ENCODE data around the gene CP.
"Not testable (repeated sequence)": the region's sequence is repeated elsewhere in the genome, so short reads cannot be mapped to it uniquely, and the experiment has no call there.

CP gene

DNA sequence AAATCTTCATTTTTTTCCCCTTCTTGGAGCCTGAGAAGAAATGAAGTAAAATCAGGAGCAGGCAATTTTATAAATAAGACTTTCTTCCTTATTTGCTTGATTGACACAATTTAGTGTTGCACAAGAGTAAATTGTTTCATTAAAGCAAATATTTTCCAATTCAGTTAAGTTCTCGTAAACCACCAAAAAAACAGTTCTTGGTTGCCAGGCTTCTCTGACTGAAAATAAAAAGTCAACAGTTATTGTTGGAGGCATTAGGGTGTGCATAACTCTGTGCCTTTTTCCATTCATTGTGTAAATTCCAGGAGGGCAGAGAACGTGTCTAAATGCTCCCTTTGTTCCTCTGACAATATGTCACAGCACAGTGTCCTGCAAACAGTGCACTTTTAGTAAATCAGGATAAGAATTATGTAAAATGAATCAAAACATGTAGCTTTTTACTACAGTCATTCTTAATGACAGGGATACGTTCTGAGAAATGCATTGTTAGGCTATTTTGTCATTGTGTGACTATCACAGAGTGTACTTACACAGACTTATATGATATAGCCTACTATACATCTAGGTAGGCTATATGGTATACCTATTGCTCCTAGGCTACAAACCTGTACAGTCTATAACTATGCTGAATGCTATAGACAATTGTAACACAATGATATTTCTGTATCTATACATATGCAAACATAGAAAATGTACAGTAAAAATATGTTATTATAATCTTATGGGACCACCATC, at the start of gene CP:
Gene CP, minus strand, starts transcription at position 47 of the 735 bp plus-strand sequence. Its CDS starts 37 bp downstream, at position 10.
- no peak for DNase-seq (ENCODE audit: low spot score)

DNA sequence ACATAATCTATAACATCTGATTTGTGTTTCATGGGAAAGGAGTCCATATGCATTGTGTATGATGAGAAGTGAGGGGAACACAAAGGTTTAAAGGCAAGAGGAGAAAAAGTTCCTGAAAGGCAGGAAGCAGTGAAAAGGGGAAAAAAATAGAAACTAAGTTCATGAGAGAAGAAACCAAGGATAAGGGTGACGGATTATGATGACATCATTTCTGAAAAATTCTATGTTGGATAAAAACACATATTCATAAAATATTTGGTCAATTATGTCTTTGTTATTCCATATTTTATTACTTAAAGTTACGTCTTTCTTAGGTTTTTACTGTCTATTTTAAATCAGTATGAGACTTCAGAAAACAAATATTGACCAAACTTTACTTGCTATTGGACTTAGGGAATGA, 48.6 kb upstream of the CP start:
- no peak for DNase-seq (ENCODE audit: low spot score)

DNA sequence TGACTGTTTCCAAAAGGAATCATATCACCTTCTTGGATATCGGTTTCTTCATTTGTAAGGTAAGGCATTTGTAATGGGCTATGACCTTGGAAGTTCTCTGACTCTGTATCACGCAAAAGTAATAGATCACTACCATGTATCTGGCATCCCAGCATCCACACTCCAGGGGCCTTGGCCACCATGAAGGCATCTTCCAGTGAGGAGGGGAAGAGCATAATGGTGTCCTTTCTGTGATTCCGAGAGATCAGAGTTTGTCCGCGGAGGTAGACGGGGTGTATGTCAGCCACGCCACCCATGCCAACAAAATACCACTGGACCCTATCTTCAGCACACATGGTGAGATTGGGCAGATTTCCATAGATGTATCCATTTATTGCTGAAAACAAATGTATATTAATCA, 48.1 kb upstream of the CP start:
- no peak for DNase-seq (ENCODE audit: low spot score)

DNA sequence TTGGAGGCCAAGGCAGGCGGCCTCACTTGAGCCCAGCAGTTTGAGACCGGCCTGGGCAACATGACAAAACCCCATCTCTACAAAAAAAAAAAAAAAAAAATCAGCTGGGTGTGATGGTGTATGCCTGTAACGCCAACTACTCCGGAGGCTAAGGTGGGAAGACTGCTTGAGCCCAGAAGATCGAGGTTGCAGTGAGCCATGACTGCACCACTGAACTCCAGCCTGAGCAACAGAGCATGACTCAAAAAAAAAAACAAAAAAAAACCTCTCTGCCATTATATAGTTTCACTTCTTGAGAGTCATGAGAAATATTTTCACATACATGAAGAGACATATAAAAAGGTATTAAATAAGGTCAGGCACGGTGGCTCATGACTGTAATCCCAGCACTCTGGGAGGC, 45.9 kb upstream of the CP start:
- no peak for DNase-seq (ENCODE audit: low spot score)

DNA sequence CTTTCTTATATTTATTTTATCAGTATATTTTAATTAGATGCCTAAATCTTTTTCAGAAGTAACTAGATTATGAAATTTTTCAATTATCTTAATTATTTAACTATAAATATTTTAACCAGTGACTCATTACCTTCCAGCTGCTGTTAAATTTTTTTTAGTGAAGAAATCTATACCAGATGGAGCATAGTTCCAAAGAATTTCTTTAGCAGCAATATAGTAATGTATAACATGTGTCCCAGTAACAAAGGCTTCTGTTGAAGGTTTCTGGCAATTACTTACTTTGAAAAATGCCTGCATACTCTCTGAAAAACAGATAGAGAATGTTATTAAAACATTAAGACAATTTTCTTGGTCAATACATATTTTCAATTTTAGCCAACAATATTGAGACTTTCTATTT, 45.1 kb upstream of the CP start:
- no peak for DNase-seq (ENCODE audit: low spot score)

DNA sequence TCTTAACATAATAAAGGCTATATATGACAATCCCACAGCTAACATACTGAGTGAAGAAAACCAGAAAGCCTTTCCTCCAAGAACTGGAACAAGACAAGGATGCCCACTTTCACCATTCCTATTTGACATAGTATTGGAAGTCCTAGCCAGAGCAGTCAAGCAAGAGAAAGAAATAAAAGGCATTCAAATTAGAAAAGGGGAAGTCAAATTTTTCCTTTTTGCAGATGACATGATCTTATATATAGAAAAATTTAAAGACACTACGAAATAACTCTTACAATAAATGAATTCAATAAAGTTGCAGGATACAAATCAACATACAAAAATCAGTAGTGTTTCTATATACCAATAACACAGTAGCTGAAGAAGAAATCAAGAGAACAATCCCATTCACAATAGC, 42.2 kb upstream of the CP start:
- no peak for DNase-seq (ENCODE audit: low spot score)

DNA sequence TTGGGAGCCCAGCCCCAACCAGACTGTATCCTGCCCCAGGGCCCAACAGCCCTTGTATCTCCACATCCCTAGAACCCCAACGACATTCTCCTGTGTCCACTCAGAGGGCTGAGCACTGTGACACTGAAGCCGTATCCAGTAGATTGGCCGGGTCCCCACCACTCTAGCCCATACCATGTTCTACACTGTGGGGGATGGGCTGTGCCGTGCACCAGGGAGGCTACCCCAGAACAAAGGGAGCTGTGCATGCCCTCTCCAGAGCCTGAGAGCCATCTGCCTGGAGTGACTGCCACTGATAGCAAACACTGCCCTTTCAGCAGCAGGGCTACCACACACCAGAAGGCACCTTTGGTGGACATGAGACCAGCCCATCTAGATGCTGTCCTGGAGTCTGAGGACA, 37.1 kb upstream of the CP start:
- no peak for DNase-seq (ENCODE audit: low spot score)

DNA sequence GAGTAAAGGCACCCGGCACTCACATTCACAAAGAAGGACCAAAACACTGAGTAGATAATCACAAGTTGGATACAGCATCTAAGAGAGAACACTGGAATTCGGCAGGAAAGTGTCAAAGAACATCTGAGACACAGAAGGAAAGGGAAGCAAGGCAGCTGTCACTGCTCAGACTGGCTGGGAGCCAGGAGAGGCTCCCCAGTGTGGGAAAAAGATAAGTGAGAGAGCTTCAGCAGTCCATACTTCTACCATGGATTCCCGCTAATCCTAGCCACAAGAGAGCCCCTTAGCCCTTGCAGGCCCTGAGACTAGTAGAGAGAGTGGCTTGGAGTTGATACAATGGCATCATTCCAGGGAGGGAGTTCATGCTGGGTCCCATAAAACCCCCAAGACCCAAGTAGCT, 36.7 kb upstream of the CP start:
- DNase-seq (ENCODE audit: low spot score), result no peak

DNA sequence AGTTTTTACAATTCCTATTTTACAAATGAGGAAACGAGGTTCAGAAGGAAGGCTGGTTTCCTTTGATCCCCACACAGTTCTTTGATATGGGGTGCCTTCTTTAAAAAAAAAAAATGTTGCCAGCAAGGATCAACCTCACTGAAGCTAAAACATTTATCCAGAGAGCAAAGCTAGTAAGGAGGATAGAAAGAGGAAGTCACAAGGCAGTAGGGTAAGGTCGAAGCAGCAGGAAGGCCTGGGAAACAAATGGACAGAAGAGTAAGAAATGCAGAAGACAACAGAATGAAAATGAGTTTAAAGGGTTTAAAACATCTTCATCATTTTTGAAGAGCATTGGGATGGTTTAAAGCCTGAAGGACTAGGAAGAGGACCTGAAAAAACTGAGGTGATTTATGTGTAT, 30.6 kb upstream of the CP start:
- DNase-seq (ENCODE audit: low spot score), result no peak

DNA sequence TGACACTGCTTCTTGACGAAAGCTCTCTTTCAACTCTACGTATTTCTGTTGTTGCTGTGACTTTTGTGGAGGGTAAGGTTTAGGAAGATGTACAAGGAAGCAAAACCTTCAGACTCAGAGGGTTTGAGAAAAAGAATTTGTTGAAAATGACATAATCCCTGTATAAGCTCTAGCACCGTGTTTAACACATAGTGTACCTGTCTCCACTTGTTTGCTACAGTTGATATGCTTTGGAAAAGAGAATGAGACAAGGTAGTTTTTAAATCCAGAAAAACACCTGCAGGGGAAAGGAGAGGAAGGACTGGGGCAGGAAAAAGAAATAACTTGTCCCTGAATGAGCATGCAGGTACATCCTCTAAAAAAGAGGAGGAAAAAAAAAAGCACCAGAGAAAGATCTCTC, 29.6 kb upstream of the CP start:
- no peak for DNase-seq (ENCODE audit: low spot score)

DNA sequence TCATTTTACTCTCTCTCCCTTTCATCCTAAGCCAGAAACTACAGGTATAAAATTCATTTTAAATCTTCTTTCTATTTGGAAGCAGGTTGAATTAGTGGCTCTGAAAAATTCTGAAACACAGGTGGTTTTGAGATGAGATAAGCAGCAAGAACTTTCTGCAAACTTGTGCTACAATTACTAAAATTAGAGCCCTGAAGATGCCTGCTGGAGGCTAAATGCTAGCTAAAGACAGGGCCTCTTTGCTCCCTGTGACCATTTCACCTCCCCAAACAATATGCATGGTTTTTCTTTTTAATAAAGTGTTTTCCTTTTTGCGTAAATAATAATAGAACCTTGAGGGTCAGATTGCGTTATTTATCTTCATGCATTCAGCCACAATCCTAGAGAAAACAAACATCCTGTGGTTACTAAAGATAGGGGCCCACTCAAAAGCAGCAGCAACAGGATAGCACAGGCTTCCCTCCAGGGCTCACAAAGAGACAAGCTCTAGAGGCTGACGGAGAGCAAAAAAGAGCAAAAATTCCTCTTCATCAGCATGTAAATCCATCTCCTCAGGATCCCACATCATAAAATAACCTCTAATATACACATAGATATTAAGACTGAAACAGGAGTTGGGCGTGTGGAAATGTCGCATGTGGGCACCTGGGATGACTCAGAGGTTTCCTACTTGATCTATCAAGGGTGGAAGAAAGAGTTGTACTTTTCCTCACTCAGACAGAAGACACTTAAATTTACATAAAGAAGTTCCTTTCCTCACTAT, 26.5 kb upstream of the CP start:
- DNase-seq (ENCODE audit: low spot score), result no peak

DNA sequence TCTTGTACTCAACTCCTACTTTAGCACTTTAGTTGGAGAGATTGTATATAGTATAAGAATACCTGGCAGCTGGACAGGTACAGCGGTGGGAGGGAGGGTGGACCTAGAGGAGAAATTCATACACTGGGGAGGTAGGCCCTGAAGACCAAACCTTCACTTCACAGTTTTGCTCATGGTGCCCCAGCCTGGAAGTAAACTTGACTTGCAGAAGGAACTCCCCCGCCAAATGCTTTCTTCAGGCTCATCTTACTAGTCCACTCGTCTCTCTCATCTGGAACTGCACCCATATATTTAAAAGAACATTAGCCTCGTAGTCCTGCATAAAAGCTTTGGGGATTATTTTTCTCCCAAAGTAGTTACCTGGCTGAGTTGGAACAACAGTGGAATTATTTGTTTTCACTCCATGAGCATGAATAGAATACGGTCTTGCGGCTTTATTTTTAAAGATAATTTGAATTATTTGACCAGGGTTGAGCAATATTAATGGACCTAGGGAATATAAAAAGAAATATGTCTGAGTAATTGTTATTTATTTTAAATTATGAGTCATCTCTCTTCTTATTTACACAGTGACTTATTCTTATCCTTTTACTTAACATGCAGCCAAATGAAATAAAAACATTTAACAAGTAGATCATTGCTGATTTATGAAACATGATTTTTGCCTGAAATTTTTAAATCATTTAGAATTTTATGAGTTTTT, 25.5 kb upstream of the CP start:
- peak; percentile 21 for DNase-seq (ENCODE audit: low spot score)

DNA sequence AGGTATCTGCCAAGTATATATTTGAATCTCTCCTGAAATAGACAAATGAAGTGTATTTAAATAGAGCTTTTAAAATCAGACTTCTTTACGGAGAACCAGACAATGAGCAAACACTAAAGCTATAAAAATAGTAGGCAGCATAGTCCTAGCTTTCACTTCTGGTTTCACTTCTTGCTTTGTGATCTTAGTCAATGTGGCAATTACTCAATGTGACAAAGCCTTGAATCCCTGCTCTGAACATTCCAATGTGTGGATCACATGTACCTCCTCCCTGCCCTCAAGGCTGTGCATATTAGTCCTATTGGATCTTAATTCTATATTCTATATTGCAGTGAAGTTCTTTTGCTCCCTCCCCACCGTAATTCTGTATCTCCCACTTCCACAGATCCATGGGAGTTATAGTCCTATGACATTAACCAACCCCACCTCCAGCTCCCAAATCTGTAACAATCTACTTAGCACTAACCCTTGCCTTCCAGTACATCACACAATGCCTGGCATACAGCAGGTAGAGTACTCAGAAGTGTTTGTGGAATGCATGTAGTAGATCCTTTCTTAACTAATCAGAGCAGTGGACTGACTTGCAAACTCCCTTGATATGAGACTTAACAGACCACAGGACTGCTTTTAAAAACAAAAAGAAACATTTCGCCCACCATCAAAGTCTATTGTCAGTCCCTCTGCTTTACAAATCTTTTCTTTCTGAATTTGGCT, 24.3 kb upstream of the CP start:
- DNase-seq (ENCODE audit: low spot score), result peak; percentile 72

DNA sequence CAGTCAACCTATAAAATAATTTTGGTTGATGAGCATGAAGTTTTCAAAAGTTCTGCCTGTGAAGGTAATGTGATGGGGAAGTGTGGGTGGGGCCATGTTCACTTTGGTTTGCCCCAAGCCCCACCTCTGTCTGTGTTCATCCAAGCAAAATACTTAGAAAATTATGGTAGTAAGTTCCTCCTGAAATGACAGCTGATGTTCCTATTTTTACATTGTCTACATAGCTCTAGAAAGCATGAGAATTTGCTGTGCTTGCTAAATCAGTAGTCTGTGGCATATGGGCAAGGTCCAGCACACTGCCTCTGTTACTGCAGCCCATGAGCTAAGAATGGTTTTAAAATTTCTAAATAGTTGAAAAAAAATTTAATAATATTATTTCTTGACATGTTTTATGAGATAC, 21.9 kb upstream of the CP start:
- no peak for DNase-seq (ENCODE audit: low spot score)

DNA sequence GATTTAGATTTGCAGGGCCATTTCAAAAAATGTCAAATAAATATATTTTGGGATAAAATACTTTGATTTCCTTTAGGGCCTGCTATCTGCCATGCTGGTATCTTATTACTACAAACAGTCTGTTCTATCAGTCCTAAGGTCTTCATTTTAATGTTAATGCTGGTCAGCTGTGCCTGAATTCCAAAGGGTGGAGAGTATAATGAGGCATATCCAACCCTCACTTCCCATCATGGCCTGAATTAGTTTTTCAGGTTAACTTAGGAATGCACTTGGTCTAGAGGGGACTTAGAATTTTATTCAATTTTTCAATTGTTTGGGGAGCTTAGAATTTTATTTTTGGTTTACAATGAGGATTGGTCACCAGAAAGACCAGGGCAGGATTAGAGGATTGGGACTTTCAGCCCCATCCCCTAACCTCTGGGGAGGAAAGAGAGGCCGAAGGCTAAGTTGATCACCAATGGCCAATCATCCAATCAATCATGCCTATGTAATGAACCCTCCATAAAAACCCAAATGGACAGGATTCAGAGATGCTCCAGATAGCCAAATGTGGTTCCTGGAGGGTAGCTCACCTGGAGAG, 17.8 kb upstream of the CP start:
- DNase-seq (ENCODE audit: low spot score), result no peak

DNA sequence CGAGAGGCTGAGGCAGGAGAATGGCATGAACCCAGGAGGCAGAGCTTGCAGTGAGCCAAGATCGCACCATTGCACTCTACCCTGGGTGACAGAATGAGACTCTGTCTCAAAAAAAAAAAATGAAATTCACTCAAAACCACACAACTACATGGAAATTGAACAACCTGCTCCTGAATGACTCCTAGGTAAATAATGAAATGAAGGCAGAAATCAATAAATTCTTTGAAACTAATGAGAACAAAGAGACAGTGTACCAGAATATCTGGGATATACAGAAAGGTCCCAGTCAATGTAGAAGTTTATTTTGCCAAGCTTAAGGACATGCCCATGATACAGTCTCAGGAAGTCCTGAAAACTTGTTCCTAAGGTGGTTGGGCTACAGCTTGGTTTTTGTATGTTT, 16.6 kb upstream of the CP start:
- not testable (repeated sequence) for DNase-seq (ENCODE audit: low spot score)

DNA sequence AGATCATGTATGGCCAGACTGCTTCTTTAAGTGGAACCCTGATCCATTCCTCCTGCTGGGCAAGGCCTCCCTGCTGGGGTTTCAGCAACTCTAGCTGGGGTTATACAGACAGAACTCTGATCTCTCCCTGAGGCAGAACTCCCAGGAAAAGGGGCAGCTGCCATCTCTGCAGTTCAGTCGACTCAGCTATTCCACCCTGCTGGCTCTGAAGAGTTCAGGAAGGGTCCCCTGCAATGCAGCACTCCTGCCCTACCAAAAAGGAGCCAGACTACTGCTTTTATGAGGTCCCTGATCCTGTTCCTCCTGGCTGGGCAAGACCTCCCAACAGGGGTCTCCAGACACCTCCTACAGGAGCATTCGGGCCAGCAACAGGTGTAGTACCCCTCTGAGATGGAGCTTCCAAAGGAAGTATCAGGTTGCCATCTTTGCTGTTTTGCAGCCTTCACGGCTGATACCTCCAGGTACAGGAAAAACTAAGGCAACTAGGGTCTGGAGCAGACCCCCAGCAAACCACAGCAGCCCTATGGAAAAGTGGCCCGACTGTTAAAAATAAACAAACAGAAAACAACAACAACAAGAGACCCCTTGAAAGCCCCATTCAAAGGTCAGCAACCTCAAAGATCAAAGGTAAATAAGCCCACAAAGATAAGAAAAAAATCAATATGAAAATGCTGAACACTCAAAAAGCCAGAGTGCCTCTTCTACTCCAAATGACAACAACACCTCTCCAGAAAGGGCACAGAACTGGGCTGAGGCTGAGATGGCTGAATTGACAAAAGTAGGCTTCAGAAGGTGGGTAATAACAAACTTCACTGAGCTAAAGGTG, 14.2 kb upstream of the CP start:
- no peak for DNase-seq (ENCODE audit: low spot score)

DNA sequence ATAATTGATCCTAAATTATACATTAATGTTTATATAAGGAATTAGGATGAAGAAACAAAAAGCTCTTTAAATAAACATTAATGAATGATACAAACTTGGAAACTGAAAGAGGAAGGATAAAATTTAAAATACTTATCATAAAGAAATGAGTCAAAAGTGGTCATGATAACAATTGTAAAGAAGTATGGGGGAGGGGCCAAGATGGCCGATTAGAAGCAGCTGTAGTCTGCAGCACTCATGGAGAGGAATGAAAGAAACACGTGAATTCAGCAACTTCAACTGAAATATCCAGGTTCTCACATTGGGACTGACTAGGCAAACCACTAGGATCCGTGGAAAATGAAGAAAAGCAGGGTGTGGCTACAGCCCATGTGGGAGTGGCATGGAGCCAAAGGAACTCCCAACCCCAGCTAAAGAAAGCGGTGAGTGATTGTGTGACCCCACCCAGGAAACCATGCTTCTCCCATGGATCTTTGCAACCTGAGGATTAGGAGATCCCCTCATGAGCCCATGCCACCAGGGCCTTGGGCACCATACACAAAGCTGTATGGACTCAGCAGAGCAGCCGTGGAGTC, 13.1 kb upstream of the CP start:
- no peak for DNase-seq (ENCODE audit: low spot score)

DNA sequence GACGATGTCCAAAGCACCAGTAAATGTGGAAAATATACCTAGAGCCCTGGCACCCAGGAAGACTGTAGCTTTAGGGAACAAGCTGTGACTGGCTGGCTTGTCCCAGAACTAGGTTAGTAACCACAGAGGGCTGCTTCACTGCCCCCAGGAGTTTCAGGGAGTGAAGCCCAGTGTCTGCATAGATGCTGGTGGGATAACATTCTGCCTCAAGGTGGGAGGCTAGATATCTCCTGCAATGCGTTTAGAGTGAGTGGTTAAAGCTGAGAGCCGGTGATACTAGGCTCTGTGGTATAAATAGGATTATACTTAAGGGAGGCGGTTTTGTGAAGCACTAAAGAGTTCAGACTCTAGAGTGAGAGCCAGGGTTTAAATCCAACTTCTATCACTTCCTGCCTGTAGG, 11.7 kb upstream of the CP start:
- no peak for DNase-seq (ENCODE audit: low spot score)

DNA sequence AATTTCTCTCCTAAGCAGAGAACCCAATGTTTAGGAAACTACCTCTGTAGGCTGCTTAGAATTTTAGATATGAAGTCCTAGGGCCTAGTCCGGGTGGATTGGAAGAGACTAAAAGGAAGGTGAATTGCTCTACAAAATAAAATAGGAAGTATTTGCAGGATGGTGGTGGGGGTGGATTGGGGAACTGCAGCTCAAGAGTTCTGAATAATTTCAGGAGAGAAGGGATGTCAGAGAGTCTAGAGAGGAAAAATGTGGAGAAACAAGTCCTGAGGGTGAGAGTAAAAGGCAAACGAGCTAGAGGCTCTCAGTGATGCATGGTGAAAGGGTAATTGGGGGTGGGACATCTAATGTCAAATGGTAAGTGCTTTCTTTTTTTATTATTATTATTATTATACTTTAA, 10.2 kb upstream of the CP start:
- no peak for DNase-seq (ENCODE audit: low spot score)
